C4-2B (cell line): ENCODE data around the gene RTKN.

Experiments
- H3K27ac ChIP-seq: fragments of 450-650 bp; 2 replicates; pipeline ENCODE4 v1.5.1; 2017
- ZFX ChIP-seq: fragments of 450-650 bp; IDR thresholded peaks from 2 replicates; pipeline ENCODE4 v1.6.1; 2017
- TF ChIP-seq, protein P1 (sequence below): fragments of 450-650 bp; conservative IDR thresholded peaks from 2 replicates; pipeline ENCODE4 v1.5.1; 2017; ENCODE audit warnings: mild to moderate bottlenecking

The RTKN gene

GRCh38 chr2:74448771-74449170 lies 7.0 kb upstream of the RTKN start:
- TF ChIP-seq, protein P1, sequence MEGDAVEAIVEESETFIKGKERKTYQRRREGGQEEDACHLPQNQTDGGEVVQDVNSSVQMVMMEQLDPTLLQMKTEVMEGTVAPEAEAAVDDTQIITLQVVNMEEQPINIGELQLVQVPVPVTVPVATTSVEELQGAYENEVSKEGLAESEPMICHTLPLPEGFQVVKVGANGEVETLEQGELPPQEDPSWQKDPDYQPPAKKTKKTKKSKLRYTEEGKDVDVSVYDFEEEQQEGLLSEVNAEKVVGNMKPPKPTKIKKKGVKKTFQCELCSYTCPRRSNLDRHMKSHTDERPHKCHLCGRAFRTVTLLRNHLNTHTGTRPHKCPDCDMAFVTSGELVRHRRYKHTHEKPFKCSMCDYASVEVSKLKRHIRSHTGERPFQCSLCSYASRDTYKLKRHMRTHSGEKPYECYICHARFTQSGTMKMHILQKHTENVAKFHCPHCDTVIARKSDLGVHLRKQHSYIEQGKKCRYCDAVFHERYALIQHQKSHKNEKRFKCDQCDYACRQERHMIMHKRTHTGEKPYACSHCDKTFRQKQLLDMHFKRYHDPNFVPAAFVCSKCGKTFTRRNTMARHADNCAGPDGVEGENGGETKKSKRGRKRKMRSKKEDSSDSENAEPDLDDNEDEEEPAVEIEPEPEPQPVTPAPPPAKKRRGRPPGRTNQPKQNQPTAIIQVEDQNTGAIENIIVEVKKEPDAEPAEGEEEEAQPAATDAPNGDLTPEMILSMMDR, result no peak
- no peak for TF ChIP-seq ZFX
- H3K27ac ChIP-seq, result no peak overlapping the region

DNA sequence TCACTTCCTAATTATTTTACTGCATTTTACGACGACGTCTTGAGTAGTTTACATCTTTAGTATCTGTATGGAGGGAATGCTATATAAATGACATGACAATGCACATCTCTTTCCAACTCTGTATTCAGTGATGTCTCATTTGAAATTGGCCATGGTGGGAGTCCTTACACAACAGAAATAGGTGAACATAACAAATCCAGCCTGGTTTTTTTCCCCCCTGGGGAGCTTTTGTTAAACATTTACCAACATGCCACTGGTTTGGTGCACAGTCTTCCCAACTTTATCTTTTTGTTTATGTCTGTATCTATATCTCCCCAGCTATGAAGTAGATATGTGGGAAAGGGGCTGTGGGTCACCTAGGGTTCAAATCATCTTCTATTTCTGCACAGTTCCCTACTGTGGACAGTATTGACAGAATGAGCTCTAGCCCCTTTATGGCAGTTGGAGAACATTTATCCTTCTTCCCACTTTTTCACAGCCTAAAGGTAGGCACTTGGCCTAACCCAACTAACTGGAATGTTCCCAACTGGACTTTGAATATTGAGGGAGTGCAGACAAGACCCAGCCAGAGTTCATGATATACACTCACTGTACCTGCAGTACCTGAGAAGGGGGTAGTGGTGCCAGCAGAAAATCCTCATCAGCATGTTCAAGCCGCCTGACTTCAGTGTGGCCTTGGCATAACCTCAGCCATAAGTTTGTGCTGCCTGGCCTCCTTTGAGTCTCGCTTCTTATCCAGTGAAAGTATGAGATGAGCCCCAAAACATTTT lies 5.7 kb upstream of the RTKN start:
- no peak overlapping the region for H3K27ac ChIP-seq
- TF ChIP-seq, protein P1, result no peak
- TF ChIP-seq ZFX, result no peak

DNA sequence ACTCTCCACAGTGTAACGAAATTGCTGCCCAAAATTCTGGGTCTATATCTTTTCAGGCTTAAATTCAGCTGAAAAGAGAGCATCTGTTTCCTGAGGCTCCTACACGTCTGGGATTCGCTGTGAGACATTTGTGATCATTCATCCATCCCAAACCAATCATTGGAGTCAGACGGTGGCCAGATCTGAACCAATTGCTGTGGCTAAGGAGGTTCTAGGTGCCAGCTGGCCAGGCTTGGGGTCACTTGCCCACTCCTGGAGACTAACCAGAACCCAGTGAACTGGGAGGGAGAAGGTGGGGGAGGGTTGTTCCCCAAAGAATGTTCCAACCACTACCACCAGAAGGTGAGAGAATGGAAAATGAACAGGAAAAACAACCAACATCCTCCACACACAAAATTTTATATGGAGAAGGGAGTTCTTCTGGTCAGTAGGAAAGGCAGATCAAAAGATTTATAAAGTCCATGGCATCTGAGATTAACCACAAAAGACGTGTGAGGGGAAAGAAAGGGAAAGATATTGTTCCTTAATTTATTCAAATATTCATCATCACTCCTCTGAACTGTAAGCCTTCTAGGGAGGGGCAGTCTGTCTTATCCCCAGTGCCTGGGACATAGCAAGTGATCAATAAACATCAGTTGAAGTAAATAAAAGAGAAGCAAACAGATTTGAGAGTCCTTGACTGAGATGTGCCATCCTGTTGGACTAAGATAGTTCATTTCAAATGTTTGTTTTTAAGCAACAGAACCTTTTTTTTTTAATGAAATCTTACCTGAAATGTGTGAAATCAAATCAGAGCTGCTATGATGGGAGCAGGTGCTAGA lies 3.0 kb upstream of the RTKN start:
- no peak overlapping the region for H3K27ac ChIP-seq
- TF ChIP-seq ZFX, result no peak
- TF ChIP-seq, protein P1, result no peak

DNA sequence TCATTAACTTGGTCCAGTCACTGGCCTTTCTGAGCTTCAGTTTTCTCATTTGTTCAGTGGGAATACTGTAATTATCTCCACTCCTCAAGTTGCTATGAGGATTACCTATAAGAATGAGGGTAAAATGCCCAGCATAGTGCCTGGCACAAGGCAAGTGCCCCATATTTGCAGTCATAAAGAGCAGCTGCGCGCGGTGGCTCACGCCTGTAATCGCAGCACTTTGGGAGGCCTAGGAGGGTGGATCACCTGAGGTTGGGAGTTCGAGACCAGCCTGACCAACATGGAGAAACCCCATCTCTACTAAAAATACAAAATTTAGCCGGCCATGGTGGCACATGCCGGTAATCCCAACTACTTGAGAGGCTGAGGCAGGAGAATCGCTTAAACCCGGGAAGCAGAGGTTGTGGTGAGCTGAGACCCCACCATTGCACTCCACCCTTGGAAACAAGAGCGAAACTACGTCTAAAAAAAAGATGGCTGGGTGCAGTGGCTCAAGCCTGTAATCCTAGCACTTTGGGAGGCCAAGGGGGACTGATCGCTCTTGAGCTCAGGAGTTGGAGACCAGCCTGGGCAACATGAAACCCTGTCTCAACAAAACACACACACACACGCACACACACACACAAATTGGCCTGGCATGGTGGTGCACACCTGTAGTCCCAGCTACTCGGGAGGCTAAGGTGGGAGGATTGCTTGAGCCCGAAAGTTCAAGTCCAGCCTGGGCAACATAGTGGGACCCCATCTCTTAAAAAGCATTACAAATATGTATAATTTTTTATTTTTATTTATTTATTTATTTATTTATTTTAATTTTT lies 953 bp upstream of the RTKN start:
- peak overlapping the region; percentile 87 for H3K27ac ChIP-seq

- H3K27ac ChIP-seq, result peak overlapping the region; percentile 87
- TF ChIP-seq ZFX, result no peak
- TF ChIP-seq, protein P1, result no peak
Measured at GRCh38 chr2:74441170-74441689, 507 bp downstream of the RTKN start.

- TF ChIP-seq, protein P1, result no peak; the same call in 1 of the 2 replicates
- no peak; the same call in 1 of the 2 replicates for TF ChIP-seq ZFX
- peak overlapping the region; percentile 87 for H3K27ac ChIP-seq
Measured at GRCh38 chr2:74440378-74441169, 1.2 kb downstream of the RTKN start.
